ENCODE results near the gene TPBG.

- TF ChIP-seq EP300 (IDR thresholded peaks at IDR 0.05) (no peak), CTCF (IDR thresholded peaks at IDR 0.05) (no peak), POLR2AphosphoS5 (IDR thresholded peaks at IDR 0.05) (no peak)
These were observed 46.6 kb downstream of the TPBG start for GRCh38 chr6:82410151-82410648.
